ENCODE results near the gene SPATA18.
"Not testable (repeated sequence)": the region's sequence is repeated elsewhere in the genome, so short reads cannot be mapped to it uniquely, and the experiment has no call there.

Gene SPATA18

DNA sequence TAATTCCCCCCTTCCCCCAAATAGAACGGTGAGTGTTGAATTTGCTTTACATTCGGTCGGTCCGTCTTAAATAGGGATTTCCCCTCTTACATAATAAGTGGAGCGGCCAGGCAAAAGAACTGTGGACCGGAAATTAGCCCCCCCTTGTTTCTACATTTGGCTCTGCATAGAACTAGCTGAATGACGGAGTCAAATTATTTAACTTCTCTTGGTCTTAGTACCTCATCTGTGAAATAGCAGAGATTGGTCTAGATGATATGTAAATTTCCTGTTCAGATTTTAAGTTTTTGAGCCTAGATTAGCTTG, 1.3 kb downstream of the SPATA18 start:
- DNase-seq = no peak

- no peak for DNase-seq
These were observed 3.1 kb downstream of the SPATA18 start for GRCh38 chr4:52054254-52054653.

GRCh38 chr4:52057196-52057595, 6.1 kb downstream of the SPATA18 start:
- DNase-seq = no peak

- no peak for DNase-seq
These were observed 7.2 kb downstream of the SPATA18 start for GRCh38 chr4:52058275-52058674.

DNA sequence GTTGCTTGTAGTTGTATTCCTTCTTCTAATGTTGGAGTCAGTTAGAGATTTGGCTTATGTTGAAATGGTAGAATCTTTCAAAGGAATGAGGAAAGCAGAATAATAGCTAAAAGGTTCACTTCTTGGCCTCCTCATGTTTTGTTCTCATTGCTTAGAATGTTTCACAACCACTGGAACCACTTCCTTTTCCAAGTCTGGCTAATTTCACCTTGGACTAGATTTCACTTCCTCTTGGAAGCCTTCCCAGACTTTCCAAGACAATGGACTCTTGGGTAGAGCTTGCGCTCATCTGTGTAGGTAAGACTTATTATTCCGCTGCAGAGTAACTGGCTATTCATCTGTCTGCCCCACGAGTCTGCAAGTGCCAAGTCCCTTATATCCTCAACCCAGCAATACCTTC, 8.3 kb downstream of the SPATA18 start:
- DNase-seq = no peak

DNA sequence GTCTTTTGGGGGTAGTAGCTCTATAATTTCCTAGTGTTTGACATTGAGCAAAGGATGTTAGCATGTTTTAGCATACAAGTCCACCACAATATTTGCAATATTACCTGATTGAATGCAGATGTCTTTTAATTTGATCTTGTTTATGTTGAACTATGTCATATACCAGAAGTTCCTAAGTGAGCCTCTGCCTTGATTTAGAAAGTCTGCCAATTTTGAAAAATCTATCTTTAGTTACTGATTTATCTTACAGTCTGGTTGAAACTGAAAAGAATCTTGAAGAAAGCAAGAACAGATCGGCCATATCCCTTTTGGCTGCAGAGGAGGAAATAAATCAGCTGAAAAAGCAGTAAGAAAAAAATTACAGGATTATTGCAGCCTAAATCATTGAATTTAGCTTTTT, 18.5 kb downstream of the SPATA18 start:
- no peak for DNase-seq

GRCh38 chr4:52071791-52072546, 20.9 kb downstream of the SPATA18 start:
- DNase-seq = no peak

GRCh38 chr4:52076731-52077130, 25.6 kb downstream of the SPATA18 start:
- no peak for DNase-seq

GRCh38 chr4:52079659-52080058, 28.6 kb downstream of the SPATA18 start:
- DNase-seq = no peak

DNA sequence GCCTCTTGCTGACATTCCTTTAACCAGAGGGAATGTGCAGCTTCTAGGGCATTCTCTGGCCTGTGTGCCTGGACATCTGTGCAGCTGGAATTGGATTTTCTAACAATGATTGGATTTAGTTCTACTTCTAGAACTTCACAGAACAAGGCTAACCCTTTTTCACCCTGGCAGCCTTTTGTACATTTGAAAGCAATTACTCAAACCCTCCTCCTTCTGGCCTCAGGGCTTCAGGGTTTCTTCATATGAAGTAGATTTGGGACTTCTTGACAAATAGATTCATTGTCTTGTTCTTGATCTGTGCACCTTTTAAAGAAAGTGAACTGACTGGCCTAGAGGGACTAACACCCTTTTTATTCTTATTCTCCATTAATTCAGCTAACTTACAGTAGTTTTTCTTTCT, 30.1 kb downstream of the SPATA18 start:
- DNase-seq = no peak

DNA sequence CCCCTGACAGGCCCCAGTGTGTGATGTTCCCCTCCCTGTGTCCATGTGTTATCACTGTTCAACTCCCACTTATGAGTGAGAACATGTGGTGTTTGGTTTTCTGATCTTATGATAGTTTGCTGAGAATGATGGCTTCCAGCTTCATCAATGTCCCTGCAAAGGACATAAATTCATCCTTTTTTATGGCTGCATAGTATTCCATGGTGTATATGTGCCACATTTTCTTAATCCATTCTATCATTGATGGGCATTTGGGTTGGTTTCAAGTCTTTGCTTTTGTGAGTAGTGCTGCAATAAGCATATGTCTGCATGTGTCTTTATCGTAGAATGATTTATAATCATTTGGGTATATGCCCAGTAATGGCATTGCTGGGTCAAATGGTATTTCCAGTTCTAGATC, 35.3 kb downstream of the SPATA18 start:
- not testable (repeated sequence) for DNase-seq

GRCh38 chr4:52091801-52092200, 40.7 kb downstream of the SPATA18 start:
- no peak for DNase-seq

DNA sequence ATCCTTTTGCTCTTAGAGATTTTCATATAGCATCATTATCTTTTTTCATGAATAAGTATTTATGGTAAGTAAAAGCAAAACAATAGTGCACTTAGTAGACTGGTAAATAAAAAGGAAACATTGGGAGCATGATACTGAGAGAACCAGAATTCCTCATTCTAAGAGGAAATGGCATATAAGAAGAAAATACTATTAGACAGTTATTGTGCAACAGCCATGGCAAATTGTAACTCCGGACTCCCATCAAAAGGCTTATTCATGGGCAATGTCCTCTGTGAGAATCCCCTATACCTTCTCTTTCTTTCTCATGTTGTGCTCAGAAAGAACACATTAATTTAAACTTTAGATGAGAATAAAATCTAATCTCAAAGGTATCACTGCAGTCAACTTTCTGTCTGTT, 42.4 kb downstream of the SPATA18 start:
- no peak for DNase-seq

DNA sequence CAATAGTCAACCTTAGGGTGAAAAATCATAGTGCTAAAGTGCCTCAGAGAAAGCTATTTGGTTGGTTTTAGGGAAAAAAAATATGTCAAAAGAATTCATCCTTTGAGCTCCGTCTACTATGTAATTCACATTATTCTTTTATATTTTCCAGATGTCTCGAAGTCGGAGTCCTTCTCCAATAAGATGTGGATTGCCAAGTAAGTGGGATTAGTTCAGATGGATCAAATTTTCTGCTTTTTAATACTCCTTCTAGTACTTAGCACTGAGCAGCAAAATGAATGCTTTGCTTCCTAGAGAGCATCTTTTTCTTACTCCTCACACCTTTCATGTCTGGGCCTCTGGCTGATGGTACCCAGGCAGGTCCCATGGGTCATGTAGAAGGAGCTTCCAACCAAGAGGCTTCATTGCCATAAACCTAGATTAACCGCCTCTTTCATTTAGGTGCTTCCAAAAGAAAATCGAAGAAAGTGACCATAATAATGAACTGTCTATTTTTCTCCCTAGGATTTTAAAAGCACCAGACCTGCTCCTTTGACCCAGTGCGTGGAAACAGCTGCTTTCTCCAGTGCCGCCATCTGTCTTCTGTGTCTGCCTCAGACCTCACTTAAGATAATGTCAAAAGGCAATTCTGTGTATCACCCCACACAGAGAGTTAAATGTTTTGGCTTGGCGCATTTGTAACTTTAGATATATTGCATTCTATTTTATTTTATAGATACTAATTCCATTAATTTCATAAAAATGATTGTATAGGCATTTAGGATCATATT, 43.5 kb downstream of the SPATA18 start:
- no peak for DNase-seq

- no peak for DNase-seq
These were observed 44.3 kb downstream of the SPATA18 start for GRCh38 chr4:52095374-52095773.

DNA sequence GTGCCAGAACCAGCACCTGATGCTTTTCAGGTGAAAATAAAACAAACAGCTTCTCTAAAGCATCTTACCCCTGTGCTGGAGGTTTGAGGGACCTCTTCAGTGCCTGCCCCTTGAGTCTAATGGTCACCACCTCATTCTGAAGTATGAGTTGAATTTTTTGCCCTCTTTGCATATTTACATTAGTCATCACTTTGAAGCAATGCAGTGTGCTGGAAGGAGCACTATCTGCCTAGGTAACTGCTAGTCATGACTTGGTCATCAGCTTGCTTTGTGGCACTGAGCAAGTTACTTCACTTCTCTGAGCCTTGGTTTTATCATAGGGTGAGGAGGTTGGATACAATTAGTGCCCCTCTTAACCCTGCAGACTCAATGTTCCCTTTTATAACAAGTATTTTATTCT, 44.9 kb downstream of the SPATA18 start:
- DNase-seq = no peak

DNA sequence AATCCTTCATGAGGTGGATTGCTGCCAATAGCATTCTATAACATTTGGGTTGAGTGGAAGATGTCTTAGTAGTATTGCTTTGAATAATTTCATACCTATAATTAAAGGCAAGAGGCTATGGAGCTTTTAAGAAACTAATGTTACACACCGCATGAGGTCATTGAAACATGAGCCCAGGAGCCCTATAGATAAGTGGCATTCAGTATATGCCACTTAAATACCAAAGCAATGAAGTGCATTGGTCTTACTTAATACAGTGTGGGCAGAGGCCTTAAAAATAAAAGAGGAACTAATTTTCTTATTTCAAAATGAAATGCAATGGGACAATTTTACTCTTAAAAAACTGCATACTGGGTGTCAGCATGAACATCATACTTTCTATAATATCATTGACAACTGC, 47.5 kb downstream of the SPATA18 start:
- no peak for DNase-seq

DNA sequence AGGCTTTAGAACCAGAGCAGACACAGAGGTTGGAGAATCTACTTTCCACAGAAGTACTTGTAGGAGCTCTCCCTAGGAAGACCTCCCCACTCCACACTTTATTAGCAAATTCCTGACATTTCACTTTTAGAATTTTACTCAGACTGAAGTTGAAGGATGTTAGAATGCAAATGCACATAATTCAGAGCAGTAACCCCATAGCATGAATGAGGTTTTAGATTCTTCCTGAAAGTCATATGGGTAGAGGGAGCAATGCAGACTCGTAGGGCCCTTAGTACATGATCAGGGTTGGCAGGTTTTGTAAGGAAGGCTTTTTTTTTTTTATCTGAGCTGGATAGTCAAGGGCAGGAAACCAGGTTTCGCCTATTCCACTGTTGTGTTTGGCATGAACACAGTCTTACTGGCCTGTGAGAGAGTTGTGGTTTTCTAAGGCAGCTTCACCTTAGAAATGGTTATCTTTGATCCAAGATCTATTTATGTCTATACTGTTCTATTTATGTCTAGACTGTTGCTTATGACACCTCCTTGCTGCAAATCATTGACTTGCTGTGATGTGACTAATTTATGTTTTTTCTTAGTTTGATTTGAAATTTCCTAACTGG, 48.9 kb downstream of the SPATA18 start:
- no peak for DNase-seq

- no peak for DNase-seq
These were observed 51.5 kb downstream of the SPATA18 start for GRCh38 chr4:52102587-52102986.

GRCh38 chr4:52103319-52103718, 52.2 kb downstream of the SPATA18 start:
- no peak for DNase-seq

DNA sequence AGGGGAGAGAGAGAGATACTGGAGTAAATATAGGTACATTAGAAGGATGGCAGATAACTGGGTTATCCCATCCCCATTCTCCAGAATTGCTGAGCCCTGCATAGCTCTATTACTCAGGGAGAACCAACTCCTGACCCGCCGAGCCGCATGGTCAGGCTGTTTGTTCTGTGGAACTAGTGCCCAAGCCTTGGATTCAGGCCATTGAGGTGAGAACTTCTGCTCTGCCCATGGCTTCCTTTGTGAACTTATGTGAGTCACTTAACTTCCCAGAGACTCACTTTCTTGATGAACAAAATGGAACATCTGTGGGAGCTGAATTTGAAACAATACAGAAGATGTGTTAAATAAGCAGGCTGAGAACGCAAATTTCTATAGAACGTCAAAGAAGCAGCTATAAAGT, 54.2 kb downstream of the SPATA18 start:
- no peak for DNase-seq

GRCh38 chr4:52106191-52106590, 55.1 kb downstream of the SPATA18 start:
- DNase-seq = no peak

GRCh38 chr4:52106660-52107059, 55.6 kb downstream of the SPATA18 start:
- DNase-seq = no peak

DNA sequence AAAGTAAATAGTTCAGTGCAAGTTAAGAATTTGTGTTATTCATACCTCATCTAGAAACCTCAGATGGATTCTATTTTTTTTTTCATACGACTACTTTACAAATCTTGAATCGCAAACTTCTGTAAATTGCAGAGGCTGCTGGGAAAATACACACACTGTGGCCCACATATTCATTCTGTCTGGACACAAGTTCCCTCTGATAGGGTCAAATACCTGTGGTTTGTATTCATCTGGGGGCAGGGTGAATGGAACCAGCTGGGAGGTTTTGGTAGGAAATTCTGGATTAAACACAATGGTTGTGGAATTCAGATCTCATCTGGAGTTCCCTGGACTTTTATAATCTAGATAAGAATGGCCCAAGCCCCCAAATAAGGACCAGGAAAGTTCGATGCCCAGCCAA, 56.2 kb downstream of the SPATA18 start:
- no peak for DNase-seq
